Natural killer cell (primary cell): ENCODE results near the gene NR3C2. TPM values are rescaled to one million over a fixed set of nuclear protein-coding genes. Genes with fewer than 3 reads are reported as not detected.

Experiments
- ATAC-seq, 3 donors: fragments of 150-1000 bp in 2 of 3; fragments of 200-7000 bp in 1 of 3; cut with Tn5 transposase; 1 replicate in 1 of 3; 2 replicates in 2 of 3; pipeline ENCODE4 v1.10.0; 2021; ENCODE audit warnings: mild to moderate bottlenecking in 2 of 3, moderate library complexity in 2 of 3
- DNase-seq, 2 donors: peaks; one replicate each; pipeline versions ENCODE4 v3.0.0 to v3.0.0-alpha.2; 2013 to 2021; ENCODE audit warnings: mixed read lengths in 1 of 2
- H3K27ac ChIP-seq: one replicate; pipeline ENCODE4 v1.5.1; 2013; ENCODE audit warnings: mild to moderate bottlenecking, low read length
- H3K27me3 ChIP-seq: one replicate; pipeline ENCODE4 v1.6.1; 2013; ENCODE audit warnings: low read length; ENCODE audit not compliant: control insufficient read depth, insufficient read depth
- H3K36me3 ChIP-seq: one replicate; pipeline ENCODE4 v1.6.1; 2013; ENCODE audit warnings: low read length; ENCODE audit not compliant: control insufficient read depth, insufficient read depth
- H3K4me1 ChIP-seq: one replicate; pipeline ENCODE4 v1.6.1; 2013; ENCODE audit warnings: low read length; ENCODE audit not compliant: control insufficient read depth, insufficient read depth
- H3K4me3 ChIP-seq: one replicate; pipeline ENCODE4 v1.5.1; 2013; ENCODE audit warnings: low read length
- H3K9me3 ChIP-seq: one replicate; pipeline ENCODE4 v1.6.1; 2013; ENCODE audit warnings: low read length; ENCODE audit not compliant: control insufficient read depth, insufficient read depth
- H3K27ac Mint-ChIP-seq, 2 donors: one replicate each; pipeline ENCODE4 v1.8.0; 2022; ENCODE audit warnings: mild to moderate bottlenecking in 2 of 2, mixed read lengths in 2 of 2, moderate library complexity in 1 of 2
- H3K27me3 Mint-ChIP-seq, 2 donors: one replicate each; pipeline ENCODE4 v1.8.0; 2022; ENCODE audit warnings: low read depth in 2 of 2, mixed read lengths in 2 of 2
- H3K36me3 Mint-ChIP-seq: one replicate; pipeline ENCODE4 v1.8.0; 2022; ENCODE audit warnings: mixed read lengths
- H3K4me1 Mint-ChIP-seq, 2 donors: one replicate each; pipeline ENCODE4 v1.8.0; 2022; ENCODE audit warnings: mixed read lengths in 2 of 2
- H3K4me3 Mint-ChIP-seq: one replicate; pipeline ENCODE4 v1.8.0; 2022; ENCODE audit warnings: mild to moderate bottlenecking, moderate library complexity, mixed read lengths
- H3K9me3 Mint-ChIP-seq, 2 donors: one replicate each; pipeline ENCODE4 v1.8.0; 2022; ENCODE audit warnings: mixed read lengths in 2 of 2
- WGBS: methylation state at CpG from one replicate; pipeline ENCODE4 v1.1.7; 2013; ENCODE audit warnings: missing lambda C conversion rate; ENCODE audit not compliant: insufficient coverage; 5-methylcytosine and 5-hydroxymethylcytosine counted together
- intact Hi-C: fragments of 100-400 bp; cut with micrococcal nuclease; formaldehyde crosslinking; loops from one replicate; pipeline ENCODE4 v1.14.2; 2022
- total RNA-seq, 4 donors: library from RNA; stranded (reverse); fragments of 120-200 nt in 1 of 4; gene quantifications; one replicate each; pipeline versions ENCODE4 v1.2.3 to v1.2.4, GENCODE V29; 2013 to 2022
- TF ChIP-seq, protein P1 (sequence below): fragments of 200-600 bp; IDR thresholded peaks from one replicate; pipeline ENCODE4 v1.8.0; 2022; ENCODE audit warnings: antibody characterized with exemption

Gene NR3C2
- total RNA-seq, 3 donors from 2014 or later (not counting 1 experiment from before 2014, with no cell fraction given), result 4.2 to 8.6 (median 6.3) TPM

DNA sequence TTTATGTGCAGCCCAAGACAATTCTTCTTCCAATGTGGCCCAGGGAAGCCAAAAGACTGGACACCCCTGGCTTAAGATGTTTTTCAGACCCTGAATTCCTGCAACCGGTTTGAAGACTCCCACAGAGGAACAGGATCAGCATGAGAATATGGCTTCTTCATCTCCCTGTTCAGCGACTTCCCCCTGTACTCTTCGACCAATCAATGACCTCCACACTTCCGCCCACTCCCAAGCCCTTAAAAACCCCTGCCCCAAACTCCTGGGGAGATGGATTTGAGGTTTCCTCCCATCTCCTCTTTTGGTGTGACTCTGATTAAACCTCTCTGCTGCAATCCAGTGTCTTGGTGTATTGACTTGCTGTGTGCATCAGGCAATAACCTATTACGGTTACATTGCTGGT is 344.4 kb downstream of the NR3C2 start:
- H3K4me1 Mint-ChIP-seq, result peaks cover 0 to 8% of the 10 kb centered on the region in 2 donors
- H3K9me3 Mint-ChIP-seq, result no peaks in the 10 kb centered on the region
- H3K4me1 ChIP-seq, result no peaks in the 10 kb centered on the region
- TF ChIP-seq, protein P1, sequence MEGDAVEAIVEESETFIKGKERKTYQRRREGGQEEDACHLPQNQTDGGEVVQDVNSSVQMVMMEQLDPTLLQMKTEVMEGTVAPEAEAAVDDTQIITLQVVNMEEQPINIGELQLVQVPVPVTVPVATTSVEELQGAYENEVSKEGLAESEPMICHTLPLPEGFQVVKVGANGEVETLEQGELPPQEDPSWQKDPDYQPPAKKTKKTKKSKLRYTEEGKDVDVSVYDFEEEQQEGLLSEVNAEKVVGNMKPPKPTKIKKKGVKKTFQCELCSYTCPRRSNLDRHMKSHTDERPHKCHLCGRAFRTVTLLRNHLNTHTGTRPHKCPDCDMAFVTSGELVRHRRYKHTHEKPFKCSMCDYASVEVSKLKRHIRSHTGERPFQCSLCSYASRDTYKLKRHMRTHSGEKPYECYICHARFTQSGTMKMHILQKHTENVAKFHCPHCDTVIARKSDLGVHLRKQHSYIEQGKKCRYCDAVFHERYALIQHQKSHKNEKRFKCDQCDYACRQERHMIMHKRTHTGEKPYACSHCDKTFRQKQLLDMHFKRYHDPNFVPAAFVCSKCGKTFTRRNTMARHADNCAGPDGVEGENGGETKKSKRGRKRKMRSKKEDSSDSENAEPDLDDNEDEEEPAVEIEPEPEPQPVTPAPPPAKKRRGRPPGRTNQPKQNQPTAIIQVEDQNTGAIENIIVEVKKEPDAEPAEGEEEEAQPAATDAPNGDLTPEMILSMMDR, result no peak
- no peak overlapping the region for H3K4me3 Mint-ChIP-seq
- intact Hi-C loops, result no loop called here
- no peaks in the 10 kb centered on the region for H3K36me3 ChIP-seq
- H3K27ac Mint-ChIP-seq, result no peak overlapping the region
- H3K36me3 Mint-ChIP-seq, result no peaks in the 10 kb centered on the region
- no peak overlapping the region for H3K4me3 ChIP-seq
- WGBS, result 96% methylated on average over 5 of the region's 5 CpGs
- no peak for DNase-seq
- no peak for ATAC-seq
- H3K27ac ChIP-seq, result no peak overlapping the region
- H3K27me3 Mint-ChIP-seq, result peaks cover 0 to 5% of the 10 kb centered on the region in 2 donors
- H3K27me3 ChIP-seq, result no peaks in the 10 kb centered on the region
- H3K9me3 ChIP-seq, result no peaks in the 10 kb centered on the region

DNA sequence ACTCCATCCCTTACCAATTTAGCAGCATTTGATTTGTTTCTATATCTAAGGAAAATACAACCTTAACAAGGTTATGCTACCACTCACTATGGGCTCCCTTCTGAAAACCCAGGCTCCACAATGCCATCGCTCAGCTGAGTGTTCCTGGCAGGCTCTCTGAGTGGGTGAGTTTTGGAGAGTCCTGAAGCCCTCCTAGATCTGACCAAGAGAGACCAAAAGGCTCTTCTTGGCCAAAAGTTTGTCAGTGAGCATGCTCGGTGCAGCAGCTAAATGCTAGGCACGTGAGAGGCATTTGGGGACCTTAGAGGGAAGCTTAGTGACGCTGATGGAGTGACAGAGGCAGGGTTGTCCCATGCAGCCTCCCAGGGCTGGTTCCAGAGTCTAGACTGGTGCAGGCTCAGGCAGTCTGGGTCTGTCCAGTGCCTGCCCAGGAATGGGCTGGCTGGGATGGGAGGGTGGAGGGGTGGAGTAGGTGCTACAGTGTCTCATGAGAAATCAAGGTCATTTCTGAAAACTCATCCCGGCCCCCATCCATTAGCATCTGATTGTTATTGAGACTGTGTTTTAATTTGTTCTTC is 346.8 kb downstream of the NR3C2 start:
- H3K4me1 ChIP-seq, result no peaks in the 10 kb centered on the region
- H3K27me3 Mint-ChIP-seq, result no peaks in the 10 kb centered on the region
- 94% methylated on average over 4 of the region's 5 CpGs for WGBS
- H3K4me3 ChIP-seq, result no peak overlapping the region
- H3K27ac ChIP-seq, result no peak overlapping the region
- H3K36me3 ChIP-seq, result no peaks in the 10 kb centered on the region
- intact Hi-C loops, result no loop called here
- TF ChIP-seq, protein P1, result no peak
- H3K27ac Mint-ChIP-seq, result peak overlapping the region in 1 of 2 donors; percentile 9
- H3K9me3 ChIP-seq, result no peaks in the 10 kb centered on the region
- H3K4me1 Mint-ChIP-seq, result no peaks in the 10 kb centered on the region
- H3K4me3 Mint-ChIP-seq, result no peak overlapping the region
- H3K27me3 ChIP-seq, result no peaks in the 10 kb centered on the region
- no peaks in the 10 kb centered on the region for H3K36me3 Mint-ChIP-seq
- DNase-seq (no peak), ATAC-seq (no peak)
- no peaks in the 10 kb centered on the region for H3K9me3 Mint-ChIP-seq

DNA sequence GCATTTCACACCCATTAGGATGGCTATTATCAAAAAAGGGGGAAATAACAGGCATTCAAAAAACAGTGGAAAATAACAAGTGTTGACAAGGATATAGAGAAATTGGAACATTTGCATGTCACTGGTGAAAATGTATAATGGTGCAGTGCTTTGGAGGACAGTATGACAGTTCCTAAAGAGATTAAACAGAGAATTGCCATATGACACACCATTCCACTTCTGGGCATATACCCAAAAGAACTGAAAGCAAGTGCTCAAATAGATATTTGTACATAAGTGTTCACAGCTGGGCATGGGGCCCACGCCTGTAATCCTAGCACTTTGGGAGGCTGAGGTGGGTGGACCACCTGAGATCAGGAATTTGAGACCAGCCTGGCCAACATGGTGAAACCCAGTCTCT is 348.1 kb downstream of the NR3C2 start:
- Histone ChIP-seq H3K27ac (no peak overlapping the region), H3K27me3 (no peaks in the 10 kb centered on the region), H3K4me3 (no peak overlapping the region), H3K9me3 (no peaks in the 10 kb centered on the region), H3K4me1 (no peaks in the 10 kb centered on the region), H3K36me3 (no peaks in the 10 kb centered on the region)
- no peak overlapping the region for H3K27ac Mint-ChIP-seq
- no peaks in the 10 kb centered on the region for H3K9me3 Mint-ChIP-seq
- intact Hi-C loops, result no loop called here
- TF ChIP-seq, protein P1, result no peak
- no peak overlapping the region for H3K4me3 Mint-ChIP-seq
- H3K4me1 Mint-ChIP-seq, result no peaks in the 10 kb centered on the region
- 95% methylated on average over 1 of the region's 1 CpG for WGBS
- H3K36me3 Mint-ChIP-seq, result no peaks in the 10 kb centered on the region
- no peak for DNase-seq
- no peaks in the 10 kb centered on the region for H3K27me3 Mint-ChIP-seq
- no peak for ATAC-seq

DNA sequence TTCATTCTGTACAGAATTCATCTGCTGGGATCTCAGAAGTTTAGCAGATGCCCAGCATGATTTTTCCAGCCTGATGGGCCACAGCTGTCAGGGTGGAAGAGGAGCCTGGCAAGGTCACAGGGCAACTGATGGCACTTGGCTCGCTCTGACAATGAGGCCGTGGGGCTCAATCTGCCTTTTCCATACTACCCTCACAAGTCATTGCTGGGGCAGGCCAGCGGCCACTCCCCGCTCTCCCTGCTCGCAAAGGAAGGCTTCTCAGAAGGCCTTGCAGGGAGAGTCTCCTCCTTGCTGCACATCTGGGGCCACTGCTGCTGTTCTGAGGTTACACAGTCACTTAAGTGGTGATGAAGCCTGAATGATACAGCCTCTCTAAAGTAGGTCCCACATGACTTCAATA is 349.1 kb downstream of the NR3C2 start:
- Histone ChIP-seq H3K27ac (no peak overlapping the region), H3K36me3 (no peaks in the 10 kb centered on the region), H3K4me1 (no peaks in the 10 kb centered on the region), H3K4me3 (no peak overlapping the region), H3K27me3 (no peaks in the 10 kb centered on the region), H3K9me3 (no peaks in the 10 kb centered on the region)
- Mint-ChIP-seq H3K9me3 (no peaks in the 10 kb centered on the region), H3K36me3 (no peaks in the 10 kb centered on the region), H3K27me3 (no peaks in the 10 kb centered on the region), H3K4me1 (no peaks in the 10 kb centered on the region), H3K27ac (no peak overlapping the region), H3K4me3 (no peak overlapping the region)
- DNase-seq (no peak), ATAC-seq (no peak)
- WGBS, result 97% methylated on average over 5 of the region's 5 CpGs
- TF ChIP-seq, protein P1, result no peak
- intact Hi-C loops, result no loop called here
